A549 treated with dexamethasone at 1 μM for 4 hours (cell line): Measurements from ENCODE around the gene PRND. TPM values are rescaled to one million over a fixed set of nuclear protein-coding genes. Genes with fewer than 3 reads are reported as not detected.

Source experiments
- total RNA-seq: library from RNA; stranded (reverse); fragments of 200-300 nt; extraction: Qiagen RNA extraction; gene quantifications from 5 replicates; pipeline ENCODE4 v1.2.3, GENCODE V29; 2022

The PRND gene, protein sequence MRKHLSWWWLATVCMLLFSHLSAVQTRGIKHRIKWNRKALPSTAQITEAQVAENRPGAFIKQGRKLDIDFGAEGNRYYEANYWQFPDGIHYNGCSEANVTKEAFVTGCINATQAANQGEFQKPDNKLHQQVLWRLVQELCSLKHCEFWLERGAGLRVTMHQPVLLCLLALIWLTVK
- 0.01 TPM in 1 of 5 replicates, not detected in the others for total RNA-seq

GRCh38 chr20:4721719-4722118, at the start of gene PRND:
Gene PRND (plus strand): TSS chr20:4721909. CDS start chr20:4724552, 2,643 bp downstream.

Other genes starting within 250 kb of the PRND start
- 131 to 150 TPM (median 149 TPM) in 5 replicates for gene PRNP, start 35.5 kb upstream of the PRND start, total RNA-seq
- gene RASSF2, start 101.7 kb downstream of the PRND start, total RNA-seq = 31.6 to 45.8 TPM (median 41.8 TPM) in 5 replicates